Measurements from ENCODE around the gene VTI1B.

DNA sequence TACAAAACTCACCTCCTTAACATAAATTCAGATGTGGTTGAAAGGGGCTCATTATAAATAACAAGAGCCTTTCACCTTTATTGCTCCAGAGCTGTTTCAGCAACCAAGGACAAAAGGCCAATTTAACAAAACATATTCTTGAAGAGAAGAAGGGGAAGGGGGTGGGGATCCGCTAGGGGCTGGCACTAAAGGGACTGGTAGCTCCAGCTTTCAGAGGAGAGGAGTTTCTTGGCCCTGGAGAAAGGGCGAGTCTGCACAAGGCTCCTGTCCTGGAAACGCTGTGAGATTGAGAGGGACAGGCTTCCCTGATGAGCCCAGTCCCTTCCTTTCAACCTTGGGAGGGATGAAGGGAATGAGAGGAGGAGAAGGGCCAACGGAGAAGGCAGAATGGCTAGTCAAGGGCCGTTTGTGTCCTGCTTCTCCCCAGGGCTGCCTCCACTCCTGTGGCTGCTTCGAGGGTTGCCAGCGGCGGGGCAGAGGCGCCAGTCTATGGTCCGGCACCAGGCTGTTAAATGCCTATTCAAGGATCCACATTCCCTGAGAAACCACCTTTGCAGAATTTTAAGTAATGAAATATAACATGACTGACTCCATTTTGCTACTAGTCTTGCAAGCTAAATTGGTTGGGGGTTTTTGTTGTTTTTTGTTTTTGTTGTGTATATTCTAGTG, 64.7 kb downstream of the VTI1B start:
- TF ChIP-seq, protein P1, sequence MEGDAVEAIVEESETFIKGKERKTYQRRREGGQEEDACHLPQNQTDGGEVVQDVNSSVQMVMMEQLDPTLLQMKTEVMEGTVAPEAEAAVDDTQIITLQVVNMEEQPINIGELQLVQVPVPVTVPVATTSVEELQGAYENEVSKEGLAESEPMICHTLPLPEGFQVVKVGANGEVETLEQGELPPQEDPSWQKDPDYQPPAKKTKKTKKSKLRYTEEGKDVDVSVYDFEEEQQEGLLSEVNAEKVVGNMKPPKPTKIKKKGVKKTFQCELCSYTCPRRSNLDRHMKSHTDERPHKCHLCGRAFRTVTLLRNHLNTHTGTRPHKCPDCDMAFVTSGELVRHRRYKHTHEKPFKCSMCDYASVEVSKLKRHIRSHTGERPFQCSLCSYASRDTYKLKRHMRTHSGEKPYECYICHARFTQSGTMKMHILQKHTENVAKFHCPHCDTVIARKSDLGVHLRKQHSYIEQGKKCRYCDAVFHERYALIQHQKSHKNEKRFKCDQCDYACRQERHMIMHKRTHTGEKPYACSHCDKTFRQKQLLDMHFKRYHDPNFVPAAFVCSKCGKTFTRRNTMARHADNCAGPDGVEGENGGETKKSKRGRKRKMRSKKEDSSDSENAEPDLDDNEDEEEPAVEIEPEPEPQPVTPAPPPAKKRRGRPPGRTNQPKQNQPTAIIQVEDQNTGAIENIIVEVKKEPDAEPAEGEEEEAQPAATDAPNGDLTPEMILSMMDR (IDR thresholded peaks at IDR 0.05; ENCODE audit: low read depth, low read length, missing input control) = no peak
- TF ChIP-seq YY1 (IDR thresholded peaks at IDR 0.05) (no peak), EGR1 (IDR thresholded peaks at IDR 0.05; ENCODE audit: low read depth in 2 of 2) (no peak)
- TF ChIP-seq, protein P2, sequence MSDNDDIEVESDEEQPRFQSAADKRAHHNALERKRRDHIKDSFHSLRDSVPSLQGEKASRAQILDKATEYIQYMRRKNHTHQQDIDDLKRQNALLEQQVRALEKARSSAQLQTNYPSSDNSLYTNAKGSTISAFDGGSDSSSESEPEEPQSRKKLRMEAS (IDR thresholded peaks at IDR 0.05) = no peak
- TF ChIP-seq, protein P3, sequence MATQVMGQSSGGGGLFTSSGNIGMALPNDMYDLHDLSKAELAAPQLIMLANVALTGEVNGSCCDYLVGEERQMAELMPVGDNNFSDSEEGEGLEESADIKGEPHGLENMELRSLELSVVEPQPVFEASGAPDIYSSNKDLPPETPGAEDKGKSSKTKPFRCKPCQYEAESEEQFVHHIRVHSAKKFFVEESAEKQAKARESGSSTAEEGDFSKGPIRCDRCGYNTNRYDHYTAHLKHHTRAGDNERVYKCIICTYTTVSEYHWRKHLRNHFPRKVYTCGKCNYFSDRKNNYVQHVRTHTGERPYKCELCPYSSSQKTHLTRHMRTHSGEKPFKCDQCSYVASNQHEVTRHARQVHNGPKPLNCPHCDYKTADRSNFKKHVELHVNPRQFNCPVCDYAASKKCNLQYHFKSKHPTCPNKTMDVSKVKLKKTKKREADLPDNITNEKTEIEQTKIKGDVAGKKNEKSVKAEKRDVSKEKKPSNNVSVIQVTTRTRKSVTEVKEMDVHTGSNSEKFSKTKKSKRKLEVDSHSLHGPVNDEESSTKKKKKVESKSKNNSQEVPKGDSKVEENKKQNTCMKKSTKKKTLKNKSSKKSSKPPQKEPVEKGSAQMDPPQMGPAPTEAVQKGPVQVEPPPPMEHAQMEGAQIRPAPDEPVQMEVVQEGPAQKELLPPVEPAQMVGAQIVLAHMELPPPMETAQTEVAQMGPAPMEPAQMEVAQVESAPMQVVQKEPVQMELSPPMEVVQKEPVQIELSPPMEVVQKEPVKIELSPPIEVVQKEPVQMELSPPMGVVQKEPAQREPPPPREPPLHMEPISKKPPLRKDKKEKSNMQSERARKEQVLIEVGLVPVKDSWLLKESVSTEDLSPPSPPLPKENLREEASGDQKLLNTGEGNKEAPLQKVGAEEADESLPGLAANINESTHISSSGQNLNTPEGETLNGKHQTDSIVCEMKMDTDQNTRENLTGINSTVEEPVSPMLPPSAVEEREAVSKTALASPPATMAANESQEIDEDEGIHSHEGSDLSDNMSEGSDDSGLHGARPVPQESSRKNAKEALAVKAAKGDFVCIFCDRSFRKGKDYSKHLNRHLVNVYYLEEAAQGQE (IDR thresholded peaks at IDR 0.05) = no peak
